Activated naive CD4-positive, alpha-beta T cell treated with Interleukin-2 at 50 U/mL for 16 hours (primary cell): ENCODE measurements around the gene MUC2.
"Not testable (repeated sequence)": the region's sequence is repeated elsewhere in the genome, so short reads cannot be mapped to it uniquely, and the experiment has no call there.

Experiments used
- DNase-seq: peaks from one replicate; pipeline ENCODE4 v3.0.0-alpha.2; 2020

The MUC2 gene

GRCh38 chr11:1109101-1109917, 34.6 kb downstream of the MUC2 start:
- DNase-seq, result no peak

- DNase-seq, result no peak
Measured at GRCh38 chr11:1109918-1110705, 35.4 kb downstream of the MUC2 start.

GRCh38 chr11:1111545-1112212, 37.0 kb downstream of the MUC2 start:
- DNase-seq, result no peak

GRCh38 chr11:1112351-1113191, 37.9 kb downstream of the MUC2 start:
- DNase-seq, result no peak

GRCh38 chr11:1113405-1114201, 38.9 kb downstream of the MUC2 start:
- DNase-seq, result no peak

GRCh38 chr11:1115292-1115691, 40.6 kb downstream of the MUC2 start:
- DNase-seq, result not testable (repeated sequence)

GRCh38 chr11:1116104-1116503, 41.4 kb downstream of the MUC2 start:
- no peak for DNase-seq

- DNase-seq, result no peak
Measured at GRCh38 chr11:1116666-1117390, 42.2 kb downstream of the MUC2 start.

- no peak for DNase-seq
Measured at GRCh38 chr11:1117992-1118391, 43.3 kb downstream of the MUC2 start.

- no peak for DNase-seq
Measured at GRCh38 chr11:1118755-1119603, 44.3 kb downstream of the MUC2 start.

- no peak for DNase-seq
Measured at GRCh38 chr11:1119604-1120146, 45.0 kb downstream of the MUC2 start.

GRCh38 chr11:1120532-1121330, 46.1 kb downstream of the MUC2 start:
- DNase-seq, result no peak

- DNase-seq, result no peak
Measured at GRCh38 chr11:1121331-1121812, 46.7 kb downstream of the MUC2 start.

- no peak for DNase-seq
Measured at GRCh38 chr11:1121813-1122663, 47.4 kb downstream of the MUC2 start.

GRCh38 chr11:1122664-1123002, 48.0 kb downstream of the MUC2 start:
- DNase-seq, result no peak

- DNase-seq, result no peak
Measured at GRCh38 chr11:1123970-1124369, 49.3 kb downstream of the MUC2 start.
